SK-N-SH (cell line): ENCODE data around the gene UBR7. TPM values are rescaled to one million over a fixed set of nuclear protein-coding genes. Genes with fewer than 3 reads are reported as not detected.

Source experiments
- CTCF ChIA-PET: fragments of 300-600, 350-600 bp; formaldehyde crosslinking; extraction: SDS; loops from one replicate; lab custom pipeline; 2021; lab: Yijun Ruan, JAX
- POLR2A ChIA-PET: fragments of 350-600 bp; sonication (Branson Sonifier 250); formaldehyde crosslinking; extraction: SDS; loops from one replicate; lab custom pipeline; 2020; ENCODE audit warnings: antibody characterized with exemption, inconsistent platforms; lab: Yijun Ruan, JAX
- DNase-seq: peaks from one replicate; pipeline ENCODE4 v3.0.0; 2012
- H2AFZ ChIP-seq: fragments of 200-600 bp; sonication (generic); 2 replicates; pipeline ENCODE4 v1.8.1; 2016; ENCODE audit warnings: antibody characterized with exemption, mild to moderate bottlenecking, low read depth
- H3F3A ChIP-seq: fragments of 200-600 bp; sonication (generic); replicated peaks from 2 replicates; pipeline ENCODE3; 2016; ENCODE audit warnings: antibody characterized with exemption, mild to moderate bottlenecking; ENCODE audit not compliant: insufficient read depth
- H3K27ac ChIP-seq, 2 experiments: fragments of 200-500 bp in 1 of 2; fragments of 200-600 bp in 1 of 2; sonication (Bioruptor generic) in 1 of 2; sonication (generic), shearing (Covaris generic) in 1 of 2; 2 replicates each; pipeline versions ENCODE4 v1.5.1 to v1.6.1; 2014 to 2016; ENCODE audit warnings: low read depth in 2 of 2, inconsistent platforms in 1 of 2, low read length in 1 of 2, mild to moderate bottlenecking in 1 of 2, mixed read lengths in 1 of 2
- H3K27me3 ChIP-seq: fragments of 200-600 bp; sonication (generic), shearing (Covaris generic); 2 replicates; pipeline ENCODE4 v1.6.1; 2016; ENCODE audit warnings: mixed run types; ENCODE audit not compliant: insufficient read depth
- H3K36me3 ChIP-seq, 2 experiments: fragments of 200-500 bp in 1 of 2; fragments of 200-600 bp in 1 of 2; sonication (Bioruptor generic) in 1 of 2; sonication (generic) in 1 of 2; replicated peaks in 1 of 2; 2 replicates each; pipeline versions ENCODE3 to v1.5.1; 2014 to 2016; ENCODE audit warnings: low read length in 1 of 2, mild to moderate bottlenecking in 1 of 2; ENCODE audit not compliant: insufficient read depth in 2 of 2, control insufficient read depth in 1 of 2
- H3K4me1 ChIP-seq, 2 experiments: fragments of 200-500 bp in 1 of 2; fragments of 200-600 bp in 1 of 2; sonication (Bioruptor generic) in 1 of 2; sonication (generic), shearing (Covaris generic) in 1 of 2; 2 replicates each; pipeline versions ENCODE4 v1.5.1 to v1.6.1; 2014 to 2016; ENCODE audit warnings: low read depth in 1 of 2, low read length in 1 of 2, mixed run types in 1 of 2; ENCODE audit not compliant: insufficient read depth in 2 of 2, control insufficient read depth in 1 of 2
- H3K4me2 ChIP-seq: fragments of 200-600 bp; sonication (generic), shearing (Covaris generic); 2 replicates; pipeline ENCODE4 v1.6.1; 2017; ENCODE audit warnings: mixed run types
- H3K4me3 ChIP-seq, 2 experiments: fragments of 200-500 bp in 1 of 2; fragments of 200-600 bp in 1 of 2; sonication (Bioruptor generic) in 1 of 2; sonication (generic), shearing (Covaris generic) in 1 of 2; 2 replicates each; pipeline versions ENCODE4 v1.5.1 to v1.8.1; 2014 to 2016; ENCODE audit warnings: low read depth in 2 of 2, inconsistent platforms in 1 of 2, low read length in 1 of 2, mild to moderate bottlenecking in 1 of 2, mixed read lengths in 1 of 2, moderate library complexity in 1 of 2
- H3K79me2 ChIP-seq: fragments of 200-600 bp; sonication (generic); 2 replicates; pipeline ENCODE4 v1.8.1; 2017; ENCODE audit warnings: mild to moderate bottlenecking; ENCODE audit not compliant: insufficient read depth
- H3K9ac ChIP-seq: fragments of 200-600 bp; sonication (generic); 2 replicates; pipeline ENCODE4 v1.6.1; 2017; ENCODE audit warnings: mixed run types
- H3K9me2 ChIP-seq: fragments of 200-600 bp; sonication (generic); 2 replicates; pipeline ENCODE4 v1.6.1; 2017; ENCODE audit warnings: mixed run types
- H3K9me3 ChIP-seq: fragments of 200-600 bp; sonication (generic); 2 replicates; pipeline ENCODE4 v1.6.1; 2017; ENCODE audit warnings: mixed run types, mild to moderate bottlenecking, moderate library complexity
- H4K20me1 ChIP-seq: fragments of 200-600 bp; sonication (generic); 2 replicates; pipeline ENCODE4 v1.6.1; 2017; ENCODE audit warnings: mild to moderate bottlenecking, mixed run types; ENCODE audit not compliant: insufficient read depth
- CHD2 ChIP-seq: fragments of 150-350 bp; IDR thresholded peaks from 2 replicates; pipeline ENCODE4 v1.6.1; 2018; ENCODE audit warnings: low read length; ENCODE audit not compliant: partially characterized antibody
- ELF1 ChIP-seq: IDR thresholded peaks from 2 replicates; pipeline ENCODE4 v1.4.0; 2012
- EP300 ChIP-seq, 2 experiments: IDR thresholded peaks; 2 replicates each; pipeline versions ENCODE4 v1.4.0 to v1.6.1; 2012; ENCODE audit warnings: borderline replicate concordance in 1 of 2, low read depth in 1 of 2, low read length in 1 of 2
- EZH2phosphoT487 ChIP-seq: fragments of 200-600 bp; sonication (generic); IDR thresholded peaks from 2 replicates; pipeline ENCODE4 v1.6.1; 2017; ENCODE audit warnings: low read depth, mixed run types, mild to moderate bottlenecking, antibody characterized with exemption, moderate library complexity, borderline replicate concordance
- FOSL2 ChIP-seq: IDR thresholded peaks from 2 replicates; pipeline ENCODE4 v1.4.0; 2012; ENCODE audit warnings: low read depth, mild to moderate bottlenecking, moderate library complexity, borderline replicate concordance
- FOXM1 ChIP-seq: IDR thresholded peaks from 2 replicates; pipeline ENCODE4 v1.4.0; 2012; ENCODE audit warnings: low read depth, mild to moderate bottlenecking
- GABPA ChIP-seq: IDR thresholded peaks from 2 replicates; pipeline ENCODE4 v1.4.0; 2012; ENCODE audit warnings: low read depth, mild to moderate bottlenecking
- GATA2 ChIP-seq: sonication (generic); formaldehyde crosslinking; IDR thresholded peaks from 2 replicates; pipeline ENCODE4 v1.5.0; 2020; ENCODE audit warnings: mild to moderate bottlenecking, missing genetic modification reagents
- IRF3 ChIP-seq: fragments of 150-350 bp; IDR thresholded peaks from 2 replicates; pipeline ENCODE4 v1.6.1; 2016; ENCODE audit warnings: mild to moderate bottlenecking, low read depth, low read length
- MAX ChIP-seq: IDR thresholded peaks from 2 replicates; pipeline ENCODE4 v1.4.0; 2012; ENCODE audit warnings: low read depth
- MEF2A ChIP-seq: IDR thresholded peaks from 2 replicates; pipeline ENCODE4 v1.4.0; 2012; ENCODE audit warnings: low read depth, borderline replicate concordance
- MXI1 ChIP-seq: IDR thresholded peaks from 2 replicates; pipeline ENCODE4 v1.6.1; 2012; ENCODE audit warnings: mild to moderate bottlenecking, low read depth, low read length, improper control_type of control experiment
- NRF1 ChIP-seq: IDR thresholded peaks from 2 replicates; pipeline ENCODE4 v1.6.1; 2012; ENCODE audit warnings: low read depth, mild to moderate bottlenecking, low read length
- PBX3 ChIP-seq: IDR thresholded peaks from 2 replicates; pipeline ENCODE4; 2012
- RAD21 ChIP-seq: IDR thresholded peaks from 2 replicates; pipeline ENCODE4 v1.6.1; 2012; ENCODE audit warnings: mild to moderate bottlenecking, low read length
- RCOR1 ChIP-seq: fragments of 150-350 bp; IDR thresholded peaks from 2 replicates; pipeline ENCODE4 v1.6.1; 2017; ENCODE audit warnings: antibody characterized with exemption, low read length
- REST ChIP-seq: IDR thresholded peaks from 2 replicates; pipeline ENCODE4 v1.6.1; 2012; ENCODE audit warnings: mild to moderate bottlenecking, low read depth, low read length, moderate library complexity
- RFX5 ChIP-seq: IDR thresholded peaks from 2 replicates; pipeline ENCODE4 v1.6.1; 2012; ENCODE audit warnings: mild to moderate bottlenecking, improper control_type of control experiment, low read length
- RXRA ChIP-seq: IDR thresholded peaks from 2 replicates; pipeline ENCODE4 v1.4.0; 2012; ENCODE audit warnings: low read depth, mild to moderate bottlenecking, borderline replicate concordance
- SIN3A ChIP-seq: IDR thresholded peaks from 2 replicates; pipeline ENCODE4 v1.6.1; 2012; ENCODE audit warnings: low read depth, mild to moderate bottlenecking, low read length, moderate library complexity, borderline replicate concordance
- TAF1 ChIP-seq: IDR thresholded peaks from 2 replicates; pipeline ENCODE4 v1.6.1; 2012; ENCODE audit warnings: low read depth, mild to moderate bottlenecking, low read length, moderate library complexity, borderline replicate concordance
- TCF12 ChIP-seq: IDR thresholded peaks from 2 replicates; pipeline ENCODE4 v1.4.0; 2012
- TEAD4 ChIP-seq: IDR thresholded peaks from 2 replicates; pipeline ENCODE4 v1.4.0; 2012; ENCODE audit warnings: mild to moderate bottlenecking, borderline replicate concordance; ENCODE audit not compliant: insufficient read depth
- YY1 ChIP-seq: IDR thresholded peaks from 2 replicates; pipeline ENCODE4 v1.4.0; 2012; ENCODE audit warnings: low read depth, mild to moderate bottlenecking
- WGBS: methylation state at CpG from one replicate; pipeline ENCODE4 v1.1.6; 2017; ENCODE audit warnings: low lambda C conversion rate; 5-methylcytosine and 5-hydroxymethylcytosine counted together
- polyA plus RNA-seq, 3 experiments: library from polyadenylated mRNA; depleted of rRNA; stranded (reverse); fragments of >200 nt; gene quantifications; 2 replicates each; pipeline ENCODE4 v1.2.3, GENCODE V29; 2012

Gene UBR7
- polyA plus RNA-seq, 1 of the 3 experiments (the other 2 are of a cell fraction): 28.2 TPM

- Histone ChIP-seq H3K4me1 (no peaks in the 10 kb centered on the region), H2AFZ (no peak overlapping the region), H3K4me2 (no peak overlapping the region), H3K4me3 (no peak overlapping the region), H3F3A (no peaks in the 10 kb centered on the region), H3K27me3 (no peaks in the 10 kb centered on the region), H3K79me2 (no peaks in the 10 kb centered on the region), H3K9me2 (no peaks in the 10 kb centered on the region), H3K9me3 (no peaks in the 10 kb centered on the region), H3K36me3 (peaks cover 52 to 68% of the 10 kb centered on the region in 2 experiments), H3K9ac (no peak overlapping the region), H4K20me1 (no peaks in the 10 kb centered on the region), H3K27ac (no peak overlapping the region)
- TF ChIP-seq TEAD4 (no peak), MXI1 (no peak), EP300 (IDR thresholded peaks at IDR 0.05; ENCODE audit: borderline replicate concordance in 1 of 2, low read depth in 1 of 2, low read length in 1 of 2) (no peak), RFX5 (no peak), FOXM1 (no peak), EZH2phosphoT487 (no peak), PBX3 (no peak), SIN3A (no peak), FOSL2 (no peak), GABPA (no peak), CHD2 (no peak), RXRA (no peak), TAF1 (no peak), GATA2 (no peak), YY1 (no peak), ELF1 (no peak)
- POLR2A ChIA-PET: interaction anchor here (0.7 kb wide), 1 partner anchor 64 kb away, joined by 3 read pairs; the partner anchor contains the start of genes LYSET and MOAP1
- DNase-seq: no peak
- WGBS: 95% methylated on average over 7 of the region's 7 CpGs
- CTCF ChIA-PET: interaction anchor here (0.8 to 2.1 kb wide), 6 partner anchors 9 to 29 kb away, joined by 3 to 7 read pairs (median 6); no protein-coding TSS in a partner anchor
Observed at GRCh38 chr14:93249128-93249831, 42.2 kb downstream of the UBR7 start.

- H3K4me2 ChIP-seq: no peak overlapping the region
- no peak overlapping the region for H3K9ac ChIP-seq
- no peaks in the 10 kb centered on the region for H3K27me3 ChIP-seq
- no peaks in the 10 kb centered on the region for H3F3A ChIP-seq
- H4K20me1 ChIP-seq: no peaks in the 10 kb centered on the region
- H3K9me2 ChIP-seq: no peaks in the 10 kb centered on the region
- H3K79me2 ChIP-seq: peaks cover 33% of the 10 kb centered on the region
- ChIA-PET POLR2A (no interaction called here), CTCF (interaction anchor here (1.2 to 1.4 kb wide), 2 partner anchors 10 to 12 kb away, joined by 3 to 5 read pairs; no protein-coding TSS in a partner anchor)
- WGBS: 94% methylated on average over 2 of the region's 2 CpGs
- no peak overlapping the region for H3K4me3 ChIP-seq
- no peaks in the 10 kb centered on the region for H3K4me1 ChIP-seq
- peaks cover 18 to 27% of the 10 kb centered on the region in 2 experiments for H3K36me3 ChIP-seq
- H2AFZ ChIP-seq: no peak overlapping the region
- H3K9me3 ChIP-seq: no peaks in the 10 kb centered on the region
- H3K27ac ChIP-seq: no peak overlapping the region
- DNase-seq: no peak
- TF ChIP-seq CHD2 (no peak), MAX (no peak), IRF3 (no peak), REST (no peak), NRF1 (no peak), RAD21 (no peak), MXI1 (no peak), RCOR1 (no peak), FOXM1 (no peak), TCF12 (no peak), GABPA (no peak), MEF2A (no peak), RFX5 (no peak), RXRA (no peak)
Observed at GRCh38 chr14:93262446-93262845, 55.4 kb downstream of the UBR7 start.
